Neural progenitor cell (in vitro differentiated cells): ENCODE data around the gene TTYH3. TPM values are rescaled to one million over a fixed set of nuclear protein-coding genes. Genes with fewer than 3 reads are reported as not detected.
A peak's percentile ranks its signal among the peaks of the same experiment; 100 is the strongest.

Experiments
- DNase-seq: peaks from one replicate; pipeline ENCODE4 v3.0.0-alpha.2; 2016; ENCODE audit warnings: low spot score
- H2AFZ ChIP-seq: fragments of 200-600 bp; sonication (generic); replicated peaks from 2 replicates; pipeline ENCODE4 v1.6.1; 2016; ENCODE audit warnings: antibody characterized with exemption
- H3F3A ChIP-seq: fragments of 200-600 bp; sonication (generic); 2 replicates; pipeline ENCODE4 v1.6.1; 2016; ENCODE audit warnings: antibody characterized with exemption, low read depth
- H3K27ac ChIP-seq: fragments of 200-600 bp; sonication (generic); 2 replicates; pipeline ENCODE4 v1.5.1; 2016; ENCODE audit warnings: mild to moderate bottlenecking
- H3K27me3 ChIP-seq: fragments of 200-600 bp; sonication (generic); 2 replicates; pipeline ENCODE4 v1.6.1; 2016; ENCODE audit warnings: mild to moderate bottlenecking, moderate library complexity
- H3K36me3 ChIP-seq: fragments of 200-600 bp; sonication (generic); 2 replicates; pipeline ENCODE4 v1.5.1; 2016
- H3K4me1 ChIP-seq: fragments of 200-600 bp; sonication (generic); 2 replicates; pipeline ENCODE4 v1.6.1; 2016; ENCODE audit warnings: mixed run types
- H3K4me2 ChIP-seq: fragments of 200-600 bp; sonication (generic); 2 replicates; pipeline ENCODE4 v1.6.1; 2016
- H3K4me3 ChIP-seq: fragments of 200-600 bp; sonication (generic); 2 replicates; pipeline ENCODE4 v1.5.1; 2016
- H3K79me2 ChIP-seq: fragments of 200-600 bp; sonication (generic); 2 replicates; pipeline ENCODE4 v1.6.1; 2016; ENCODE audit warnings: low read depth
- H3K9ac ChIP-seq: fragments of 200-600 bp; sonication (generic); 2 replicates; pipeline ENCODE4 v1.6.1; 2016
- H3K9me3 ChIP-seq: fragments of 200-600 bp; sonication (generic); 2 replicates; pipeline ENCODE4 v1.5.1; 2016; ENCODE audit warnings: low read depth
- H4K20me1 ChIP-seq: fragments of 200-600 bp; sonication (generic); 2 replicates; pipeline ENCODE4 v1.6.1; 2016; ENCODE audit warnings: low read depth
- H3K27ac Mint-ChIP-seq: 3 replicates; pipeline ENCODE4 v1.8.0; 2021; ENCODE audit warnings: mixed read lengths
- H3K27me3 Mint-ChIP-seq: 2 replicates; pipeline ENCODE4 v1.8.0; 2022; ENCODE audit warnings: low read depth, mild to moderate bottlenecking, inconsistent platforms, moderate library complexity, mixed read lengths; ENCODE audit not compliant: insufficient read depth
- H3K36me3 Mint-ChIP-seq: 3 replicates; pipeline ENCODE4 v1.8.0; 2021; ENCODE audit warnings: mixed read lengths
- H3K4me1 Mint-ChIP-seq: 3 replicates; pipeline ENCODE4 v1.8.0; 2021; ENCODE audit warnings: mixed read lengths
- H3K4me3 Mint-ChIP-seq: 3 replicates; pipeline ENCODE4 v1.8.0; 2021; ENCODE audit warnings: mild to moderate bottlenecking, moderate library complexity, mixed read lengths
- H3K9me3 Mint-ChIP-seq: 3 replicates; pipeline ENCODE4 v1.8.0; 2020; ENCODE audit warnings: mixed read lengths
- EZH2 ChIP-seq: fragments of 200-600 bp; sonication (generic); IDR thresholded peaks from 2 replicates; pipeline ENCODE4 v1.6.1; 2017; ENCODE audit warnings: antibody characterized with exemption, mild to moderate bottlenecking, moderate library complexity
- EZH2phosphoT487 ChIP-seq: fragments of 200-600 bp; sonication (generic); IDR thresholded peaks from 2 replicates; pipeline ENCODE4 v1.6.1; 2017; ENCODE audit warnings: antibody characterized with exemption
- total RNA-seq: library from RNA; depleted of rRNA; stranded (reverse); fragments of >200 nt; gene quantifications from 2 replicates; pipeline ENCODE4 v1.2.3, GENCODE V29; 2015; ENCODE audit warnings: low replicate concordance
- TF ChIP-seq, protein P1 (sequence below): fragments of 200-600 bp; sonication (generic); IDR thresholded peaks from 2 replicates; pipeline ENCODE4 v1.5.1; 2017; ENCODE audit warnings: antibody characterized with exemption, mild to moderate bottlenecking

TTYH3 gene
- total RNA-seq, 1 donor from 2014 or later, result 13.2 TPM

DNA sequence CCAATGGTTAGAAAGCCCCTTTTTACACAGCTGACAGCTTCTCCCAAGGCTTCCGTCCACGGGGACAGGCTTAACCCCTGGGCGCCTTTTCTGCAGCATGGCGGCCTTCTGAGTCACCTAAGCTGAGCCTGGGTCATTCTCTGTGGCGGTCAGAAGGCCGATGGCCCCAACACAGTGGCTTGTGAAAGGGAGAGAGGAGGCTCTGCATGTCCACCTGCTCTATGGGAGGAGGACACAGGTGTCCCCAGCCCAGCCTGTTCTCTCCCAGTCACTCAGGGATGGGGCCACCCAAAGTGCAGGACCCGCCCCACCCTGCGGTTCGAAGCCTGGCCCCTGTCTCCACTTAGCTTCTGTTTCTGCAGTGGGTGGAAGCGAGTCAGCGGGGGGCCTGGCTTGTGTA is 20.4 kb upstream of the TTYH3 start:
- Histone ChIP-seq H3K4me3 (no peak overlapping the region), H3K4me2 (no peak overlapping the region), H3K27me3 (no peaks in the 10 kb centered on the region), H3K27ac (no peak overlapping the region), H3K4me1 (peaks cover 25% of the 10 kb centered on the region), H3K36me3 (no peaks in the 10 kb centered on the region), H3K9me3 (no peaks in the 10 kb centered on the region), H3K9ac (no peak overlapping the region), H4K20me1 (no peaks in the 10 kb centered on the region), H3K79me2 (no peaks in the 10 kb centered on the region), H2AFZ (no peak overlapping the region), H3F3A (peaks cover 13% of the 10 kb centered on the region)
- TF ChIP-seq EZH2 (no peak), EZH2phosphoT487 (no peak)
- TF ChIP-seq, protein P1, sequence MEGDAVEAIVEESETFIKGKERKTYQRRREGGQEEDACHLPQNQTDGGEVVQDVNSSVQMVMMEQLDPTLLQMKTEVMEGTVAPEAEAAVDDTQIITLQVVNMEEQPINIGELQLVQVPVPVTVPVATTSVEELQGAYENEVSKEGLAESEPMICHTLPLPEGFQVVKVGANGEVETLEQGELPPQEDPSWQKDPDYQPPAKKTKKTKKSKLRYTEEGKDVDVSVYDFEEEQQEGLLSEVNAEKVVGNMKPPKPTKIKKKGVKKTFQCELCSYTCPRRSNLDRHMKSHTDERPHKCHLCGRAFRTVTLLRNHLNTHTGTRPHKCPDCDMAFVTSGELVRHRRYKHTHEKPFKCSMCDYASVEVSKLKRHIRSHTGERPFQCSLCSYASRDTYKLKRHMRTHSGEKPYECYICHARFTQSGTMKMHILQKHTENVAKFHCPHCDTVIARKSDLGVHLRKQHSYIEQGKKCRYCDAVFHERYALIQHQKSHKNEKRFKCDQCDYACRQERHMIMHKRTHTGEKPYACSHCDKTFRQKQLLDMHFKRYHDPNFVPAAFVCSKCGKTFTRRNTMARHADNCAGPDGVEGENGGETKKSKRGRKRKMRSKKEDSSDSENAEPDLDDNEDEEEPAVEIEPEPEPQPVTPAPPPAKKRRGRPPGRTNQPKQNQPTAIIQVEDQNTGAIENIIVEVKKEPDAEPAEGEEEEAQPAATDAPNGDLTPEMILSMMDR, result no peak
- no peak overlapping the region for H3K27ac Mint-ChIP-seq
- H3K4me1 Mint-ChIP-seq, result peaks cover 60% of the 10 kb centered on the region
- H3K36me3 Mint-ChIP-seq, result peaks cover 5% of the 10 kb centered on the region
- DNase-seq, result no peak
- no peak overlapping the region for H3K4me3 Mint-ChIP-seq
- no peaks in the 10 kb centered on the region for H3K9me3 Mint-ChIP-seq
- peaks cover 8% of the 10 kb centered on the region for H3K27me3 Mint-ChIP-seq

DNA sequence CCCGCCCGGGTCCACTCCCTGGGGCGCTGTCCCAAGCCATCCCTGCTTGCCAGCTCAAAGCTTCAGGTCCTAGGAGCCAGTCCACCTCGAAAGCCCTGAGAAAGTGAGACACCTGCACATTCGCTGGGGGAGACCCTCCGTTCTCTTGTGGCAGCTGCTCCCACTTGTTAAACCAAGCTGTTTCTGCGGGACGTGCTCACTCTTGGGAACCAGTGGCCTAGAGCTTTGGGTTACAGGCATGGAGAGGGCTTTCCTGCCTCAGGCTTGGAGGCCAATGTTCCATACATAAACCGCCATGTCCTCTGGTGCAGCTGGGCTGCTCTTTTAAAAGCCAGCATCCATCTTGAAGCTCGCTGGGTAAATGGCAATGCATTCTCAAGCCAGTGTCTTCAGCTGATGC is 19.9 kb upstream of the TTYH3 start:
- Histone ChIP-seq H3K27ac (no peak overlapping the region), H3K4me3 (no peak overlapping the region), H3K9ac (no peak overlapping the region), H3F3A (peaks cover 16% of the 10 kb centered on the region), H3K9me3 (no peaks in the 10 kb centered on the region), H3K4me1 (peaks cover 25% of the 10 kb centered on the region), H3K79me2 (no peaks in the 10 kb centered on the region), H4K20me1 (no peaks in the 10 kb centered on the region), H3K36me3 (no peaks in the 10 kb centered on the region), H3K27me3 (no peaks in the 10 kb centered on the region), H2AFZ (no peak overlapping the region), H3K4me2 (no peak overlapping the region)
- Mint-ChIP-seq H3K4me3 (no peak overlapping the region), H3K9me3 (no peaks in the 10 kb centered on the region), H3K27me3 (peaks cover 8% of the 10 kb centered on the region), H3K36me3 (peaks cover 5% of the 10 kb centered on the region), H3K27ac (peak overlapping the region; percentile 60), H3K4me1 (peaks cover 66% of the 10 kb centered on the region)
- DNase-seq, result no peak
- TF ChIP-seq EZH2phosphoT487, result no peak
- TF ChIP-seq, protein P1, result no peak
- no peak for TF ChIP-seq EZH2

DNA sequence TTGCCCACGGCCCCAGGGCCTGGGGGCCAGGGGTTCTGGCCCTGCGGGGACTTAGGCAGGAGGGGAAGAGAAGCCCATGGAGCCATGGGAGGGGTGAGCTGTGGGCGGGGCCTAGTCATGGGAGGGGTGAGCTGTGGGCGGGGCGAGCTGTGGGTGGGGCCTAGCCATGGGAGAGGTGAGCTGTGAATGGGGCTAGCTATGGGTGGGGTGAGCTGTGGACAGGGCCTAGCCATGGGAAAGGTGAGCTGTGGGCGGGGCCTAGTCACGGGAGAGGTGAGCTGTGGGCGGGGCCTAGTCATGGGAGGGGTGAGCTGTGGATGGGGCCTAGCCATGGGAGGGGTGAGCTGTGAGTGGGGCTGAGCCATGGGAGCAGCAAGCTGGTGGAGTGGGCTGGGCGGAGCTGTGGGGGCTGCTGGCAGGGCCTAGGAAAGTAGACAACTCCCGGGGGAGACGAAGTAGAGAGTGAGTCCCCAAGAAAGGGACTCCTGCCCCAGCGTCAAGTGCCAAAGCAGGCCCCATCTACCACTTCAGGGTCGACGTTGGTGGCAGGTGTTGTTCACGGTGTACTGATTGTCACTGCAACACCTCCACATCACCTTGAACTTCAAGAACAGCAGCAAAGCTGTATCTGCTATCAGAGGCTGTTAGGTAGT is 19.2 kb upstream of the TTYH3 start:
- Mint-ChIP-seq H3K27ac (no peak overlapping the region), H3K9me3 (no peaks in the 10 kb centered on the region), H3K4me1 (peaks cover 66% of the 10 kb centered on the region)

More for the DNA sequence above, 19.2 kb upstream of the TTYH3 start:
- Histone ChIP-seq H3K4me3 (no peak overlapping the region), H3K4me1 (peaks cover 25% of the 10 kb centered on the region), H3F3A (peaks cover 16% of the 10 kb centered on the region), H3K27ac (no peak overlapping the region), H3K4me2 (no peak overlapping the region), H3K9me3 (no peaks in the 10 kb centered on the region), H3K9ac (no peak overlapping the region), H2AFZ (no peak overlapping the region), H3K79me2 (no peaks in the 10 kb centered on the region), H3K36me3 (no peaks in the 10 kb centered on the region), H3K27me3 (no peaks in the 10 kb centered on the region), H4K20me1 (no peaks in the 10 kb centered on the region)
- H3K4me3 Mint-ChIP-seq, result no peak overlapping the region
- H3K36me3 Mint-ChIP-seq, result peaks cover 5% of the 10 kb centered on the region
- TF ChIP-seq EZH2phosphoT487 (no peak), EZH2 (no peak)
- TF ChIP-seq, protein P1, result no peak
- H3K27me3 Mint-ChIP-seq, result peaks cover 8% of the 10 kb centered on the region
- DNase-seq, result no peak
